HG02884 (cell line): Measurements from ENCODE around the gene ITGBL1.

ENCODE experiments used
- ATAC-seq: cut with Tn5 transposase; IDR thresholded peaks from one replicate; pipeline ENCODE4 v1.9.1; 2021; ENCODE audit warnings: mild to moderate bottlenecking, moderate library complexity; ENCODE audit not compliant: unreplicated experiment

ITGBL1 gene

DNA sequence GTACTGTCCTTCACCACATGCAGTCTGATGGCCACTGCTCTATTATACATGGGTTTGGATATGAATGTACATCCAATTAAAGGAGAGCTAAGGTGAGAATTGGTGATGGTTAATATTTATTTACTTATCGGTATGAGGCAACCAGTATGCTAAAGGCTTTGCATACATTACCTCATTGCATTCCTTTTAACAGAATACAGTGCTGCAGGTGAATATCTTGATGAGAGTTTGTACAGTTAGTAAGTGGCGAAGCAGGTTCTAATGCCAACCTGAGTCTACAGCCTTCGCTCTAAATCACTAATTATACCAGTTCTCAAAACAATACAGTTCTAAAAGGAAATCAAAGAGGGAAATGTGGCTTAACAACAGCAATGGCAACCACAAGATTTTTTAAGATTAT is 284.1 kb downstream of the ITGBL1 start:
- ATAC-seq = no peak

DNA sequence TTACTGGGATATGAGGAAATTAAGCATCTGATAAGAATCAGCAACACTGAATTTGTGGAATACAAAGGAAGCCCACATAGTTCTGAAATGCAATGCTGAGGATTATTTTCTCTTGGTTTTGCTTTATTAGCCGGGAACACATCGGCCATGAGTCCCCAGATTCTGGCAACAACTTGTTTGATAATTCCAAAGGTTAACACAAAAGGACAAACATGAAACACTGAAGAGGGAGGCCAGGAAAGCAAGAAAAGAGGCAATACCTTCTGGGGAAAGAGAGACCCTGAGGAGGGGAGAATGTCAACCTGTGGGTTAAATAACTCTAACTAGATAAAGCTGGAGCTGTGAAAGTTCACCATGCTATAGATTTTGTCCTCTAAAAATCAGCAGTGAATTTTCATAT is 285.9 kb downstream of the ITGBL1 start:
- no peak for ATAC-seq

DNA sequence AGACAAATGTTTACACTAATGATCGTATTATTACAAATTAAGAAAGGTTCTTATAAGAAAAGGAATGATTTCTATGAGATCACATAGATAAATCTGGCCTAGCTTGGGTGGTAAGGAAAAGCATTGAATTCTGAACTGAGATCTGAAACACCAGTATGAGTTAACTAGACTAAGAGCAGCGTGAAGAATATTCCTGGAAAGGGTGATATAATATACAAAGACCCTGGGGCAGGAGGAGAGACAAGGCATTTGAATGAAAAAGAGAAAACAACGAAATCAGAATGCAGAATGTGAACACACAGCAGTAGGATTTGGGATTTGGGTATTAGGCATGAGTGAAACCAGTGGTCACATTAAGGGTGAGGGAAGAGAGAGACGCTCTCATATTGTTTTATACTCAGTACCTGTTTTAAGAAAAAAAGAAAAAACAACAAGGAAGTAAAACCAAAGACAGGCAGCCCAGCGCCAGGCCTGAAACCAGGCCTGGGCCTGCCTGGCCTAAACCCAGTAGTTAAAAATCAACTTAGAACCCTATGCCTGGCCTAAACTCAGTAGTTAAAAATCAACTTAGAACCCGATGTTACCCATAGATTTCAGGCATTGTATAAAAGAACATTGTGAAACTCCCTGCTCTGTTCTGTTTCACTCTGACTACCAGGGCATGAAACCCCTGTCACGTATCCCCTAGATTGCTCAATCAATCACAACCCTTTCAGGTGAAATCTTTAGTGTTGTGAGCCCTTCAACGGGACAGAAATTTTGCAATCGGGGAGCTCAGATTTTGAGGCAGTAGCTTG is 287.1 kb downstream of the ITGBL1 start:
- peak; percentile 76 for ATAC-seq

DNA sequence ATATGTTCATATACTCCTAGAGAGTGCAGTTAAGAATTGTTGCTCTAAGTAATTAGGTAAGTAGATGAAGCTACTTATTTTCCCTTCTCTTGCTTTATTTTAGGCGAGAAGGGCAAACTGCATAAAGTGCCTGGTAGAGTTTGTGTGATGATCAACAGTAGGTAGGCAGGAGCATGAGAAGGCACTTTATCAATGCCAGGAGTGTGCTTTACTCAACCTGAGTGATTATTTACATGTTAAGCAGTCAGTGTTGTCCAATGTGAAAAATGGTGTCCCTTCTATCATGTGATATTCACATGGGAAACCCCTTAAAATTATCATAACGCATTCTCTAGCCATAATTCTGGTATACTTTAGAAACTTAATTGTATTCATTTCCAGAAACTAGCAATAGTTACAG is 294.0 kb downstream of the ITGBL1 start:
- no peak for ATAC-seq

DNA sequence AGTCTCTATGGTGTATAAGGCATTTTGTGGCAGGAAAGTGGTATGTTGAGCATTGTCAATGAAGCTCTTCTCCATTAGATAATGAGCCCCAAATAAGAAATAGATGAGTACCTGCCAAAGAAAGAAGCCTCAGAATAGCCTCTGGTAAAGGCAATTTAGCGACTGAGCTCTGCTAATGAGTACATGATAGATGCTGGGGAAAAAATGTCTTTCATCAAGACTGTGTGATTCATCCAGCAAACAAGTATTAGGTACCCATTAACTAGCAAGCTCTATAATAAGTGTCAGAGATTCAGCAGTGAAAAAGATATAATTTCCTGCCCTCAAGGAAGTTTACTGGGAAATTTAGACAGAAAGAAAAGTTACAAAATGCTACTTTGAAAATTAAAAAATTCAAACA is 294.6 kb downstream of the ITGBL1 start:
- ATAC-seq = no peak

DNA sequence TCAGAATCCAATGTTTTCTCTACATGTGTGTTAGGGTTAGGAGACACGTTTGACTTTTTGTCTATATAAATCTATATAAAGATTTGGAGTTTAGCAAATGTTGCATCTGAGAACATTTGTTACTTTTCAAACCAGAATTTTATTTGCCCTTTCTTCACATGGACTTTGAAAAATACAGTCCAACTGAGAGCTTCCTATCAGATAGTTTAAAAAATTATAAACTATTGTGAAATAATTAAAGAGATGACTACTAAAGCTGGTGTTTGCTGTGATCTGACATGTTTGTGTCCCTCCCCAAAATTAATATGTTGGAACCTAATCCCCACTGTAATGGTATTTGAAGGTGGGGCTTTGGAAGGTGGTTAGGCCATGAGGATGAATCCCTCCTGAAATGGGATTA is 297.1 kb downstream of the ITGBL1 start:
- no peak for ATAC-seq

DNA sequence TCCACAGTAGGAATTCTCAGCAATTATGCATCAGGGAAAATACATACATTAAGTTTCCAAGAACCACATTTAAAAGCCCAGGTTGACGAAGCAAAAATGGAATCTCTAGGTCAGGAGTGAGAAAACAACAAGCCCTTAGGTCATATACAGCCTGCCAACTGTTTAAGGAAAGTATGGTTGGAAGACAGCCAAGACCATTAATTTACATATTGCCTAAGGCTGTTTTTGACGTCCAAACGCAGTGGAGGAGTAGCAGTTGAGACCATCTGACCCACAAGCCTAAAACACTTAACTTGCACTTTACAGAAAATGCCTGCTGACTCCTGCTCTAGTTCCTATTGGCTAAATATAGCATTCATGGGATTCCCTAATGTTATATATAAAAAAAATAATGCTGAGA is 299.0 kb downstream of the ITGBL1 start:
- peak; percentile 62 for ATAC-seq

DNA sequence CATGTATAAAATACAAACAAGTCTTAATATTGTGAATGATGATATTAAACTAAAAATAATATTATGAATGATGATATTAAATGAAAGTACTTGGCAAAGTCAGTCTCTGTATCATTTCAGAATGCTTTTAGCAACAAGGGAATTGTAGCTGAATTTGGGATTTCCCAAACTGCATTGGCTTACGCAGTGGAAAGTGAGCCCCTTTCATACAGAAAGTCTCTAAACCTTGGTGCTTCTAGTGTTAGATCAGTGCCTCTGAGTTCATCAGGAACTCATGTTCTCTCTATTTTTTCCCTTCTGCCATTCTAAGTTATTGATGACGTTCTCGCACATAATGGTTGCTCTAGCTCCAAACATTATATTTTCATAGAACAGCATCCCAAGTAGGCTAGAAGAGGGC is 300.0 kb downstream of the ITGBL1 start:
- no peak for ATAC-seq

DNA sequence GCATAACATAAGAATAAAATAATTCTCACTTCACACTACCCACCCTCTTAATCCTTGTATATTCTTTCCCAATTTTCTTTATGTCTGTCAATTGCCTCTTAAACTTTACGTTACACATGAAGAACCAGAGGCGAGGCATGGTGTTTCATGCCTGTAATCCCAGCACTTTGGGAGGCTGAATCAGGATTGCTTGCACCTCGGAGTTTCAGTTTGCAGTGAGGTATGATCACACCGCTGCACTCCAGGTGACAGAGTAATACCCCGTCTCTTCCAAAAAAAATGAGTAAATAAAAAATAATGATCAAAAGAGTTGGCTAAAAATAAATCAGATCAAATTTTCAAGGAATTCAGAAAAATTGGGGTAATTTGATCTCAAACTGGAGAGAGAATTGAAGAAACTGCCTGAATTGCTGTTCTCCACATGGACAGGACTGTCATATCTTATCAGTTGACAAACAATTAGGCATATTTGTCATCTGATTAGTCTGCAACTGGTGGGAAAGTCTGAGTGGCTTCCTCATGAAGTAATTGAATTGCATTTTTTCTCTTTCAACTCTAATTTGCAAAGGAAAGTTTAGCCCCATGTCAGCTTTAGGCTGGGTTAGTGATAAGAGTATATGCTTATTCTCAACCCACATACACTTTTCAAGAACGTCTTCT is 302.9 kb downstream of the ITGBL1 start:
- ATAC-seq = no peak

DNA sequence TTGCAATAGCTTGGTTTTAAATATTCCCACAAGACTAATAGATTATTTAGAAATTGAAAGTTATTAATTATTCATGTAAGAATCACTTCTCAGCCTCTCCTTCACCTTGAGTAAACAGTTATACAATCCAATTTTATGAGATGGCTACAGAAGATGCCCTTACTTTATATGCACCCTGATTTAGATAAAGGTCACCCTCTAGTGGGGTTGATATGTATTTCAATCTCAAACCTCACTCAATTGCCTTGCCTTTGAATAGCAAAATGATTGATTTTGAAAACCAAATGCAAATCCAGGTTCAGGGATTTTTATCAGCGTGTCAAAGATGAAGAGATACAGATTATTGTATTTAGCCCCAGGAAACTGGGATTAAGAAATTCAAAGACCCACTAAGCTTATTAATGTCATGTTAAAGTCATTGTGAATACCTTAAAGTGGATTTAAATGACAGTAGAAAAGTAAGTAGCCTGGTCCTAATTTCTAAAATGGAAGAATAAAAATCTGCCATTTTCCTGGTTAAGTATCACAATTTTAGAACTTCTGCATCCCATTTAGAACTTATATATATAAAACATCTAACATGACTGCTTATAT is 305.1 kb downstream of the ITGBL1 start:
- ATAC-seq = peak; percentile 91

DNA sequence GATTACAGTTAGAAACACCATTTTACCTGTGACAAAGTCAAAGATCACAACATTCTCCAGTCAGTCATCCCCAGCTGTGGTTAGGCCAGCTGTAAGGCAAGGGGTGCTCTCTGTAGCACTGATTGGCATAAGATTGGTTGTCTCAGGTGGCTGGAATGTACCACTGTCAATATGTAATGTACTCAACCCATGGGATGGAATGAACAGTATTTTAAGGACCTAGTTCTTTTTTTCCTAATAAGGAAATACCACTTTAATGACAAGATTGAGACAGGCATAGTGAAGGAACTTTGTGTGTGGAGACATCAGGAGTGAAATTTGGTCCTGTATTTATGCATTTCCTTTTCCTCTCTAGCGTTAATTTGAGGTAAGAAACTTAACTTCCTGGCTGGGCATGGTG is 310.7 kb downstream of the ITGBL1 start:
- no peak for ATAC-seq
